ENCODE results near the gene ITIH5.

DNA sequence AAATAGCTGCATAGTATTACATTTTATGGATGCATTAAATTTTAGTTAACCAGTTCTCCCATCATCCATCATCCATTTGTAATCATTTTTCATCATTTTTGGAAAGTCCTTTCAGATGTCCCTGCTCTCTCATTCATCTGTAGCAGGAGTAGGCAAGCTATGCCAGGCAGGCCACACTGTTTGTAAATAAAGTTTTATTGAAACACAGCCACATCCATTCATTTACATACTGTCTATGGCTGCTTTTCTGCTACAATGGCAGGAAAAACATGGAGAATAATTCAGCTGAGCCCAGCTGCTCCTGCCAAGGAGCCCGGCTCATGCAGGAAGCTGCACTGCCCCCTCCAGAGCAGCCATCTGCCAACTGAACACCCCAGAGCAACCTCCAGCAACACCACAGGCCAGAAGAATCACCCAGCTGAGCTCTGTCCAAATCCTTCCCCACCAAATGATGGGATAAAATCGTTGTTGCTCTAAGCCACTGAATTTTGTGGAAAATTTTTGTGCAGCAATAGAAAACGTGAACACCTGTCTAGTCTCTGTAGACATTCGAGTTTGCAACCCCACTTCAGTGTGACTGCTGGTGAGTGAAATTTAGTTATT, 19.6 kb downstream of the ITIH5 start:
- TF ChIP-seq, protein P1, sequence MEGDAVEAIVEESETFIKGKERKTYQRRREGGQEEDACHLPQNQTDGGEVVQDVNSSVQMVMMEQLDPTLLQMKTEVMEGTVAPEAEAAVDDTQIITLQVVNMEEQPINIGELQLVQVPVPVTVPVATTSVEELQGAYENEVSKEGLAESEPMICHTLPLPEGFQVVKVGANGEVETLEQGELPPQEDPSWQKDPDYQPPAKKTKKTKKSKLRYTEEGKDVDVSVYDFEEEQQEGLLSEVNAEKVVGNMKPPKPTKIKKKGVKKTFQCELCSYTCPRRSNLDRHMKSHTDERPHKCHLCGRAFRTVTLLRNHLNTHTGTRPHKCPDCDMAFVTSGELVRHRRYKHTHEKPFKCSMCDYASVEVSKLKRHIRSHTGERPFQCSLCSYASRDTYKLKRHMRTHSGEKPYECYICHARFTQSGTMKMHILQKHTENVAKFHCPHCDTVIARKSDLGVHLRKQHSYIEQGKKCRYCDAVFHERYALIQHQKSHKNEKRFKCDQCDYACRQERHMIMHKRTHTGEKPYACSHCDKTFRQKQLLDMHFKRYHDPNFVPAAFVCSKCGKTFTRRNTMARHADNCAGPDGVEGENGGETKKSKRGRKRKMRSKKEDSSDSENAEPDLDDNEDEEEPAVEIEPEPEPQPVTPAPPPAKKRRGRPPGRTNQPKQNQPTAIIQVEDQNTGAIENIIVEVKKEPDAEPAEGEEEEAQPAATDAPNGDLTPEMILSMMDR (conservative IDR thresholded peaks at IDR 0.05; ENCODE audit: low read length), result no peak
- TF ChIP-seq EZH2phosphoT487 (IDR thresholded peaks at IDR 0.05; ENCODE audit: borderline replicate concordance), result no peak
